ENCODE results near the gene TF.
"Not testable (repeated sequence)": the region's sequence is repeated elsewhere in the genome, so short reads cannot be mapped to it uniquely, and the experiment has no call there.

GRCh38 chr3:133732231-133732630 is 14.0 kb upstream of the TF start:
- TF ChIP-seq CTCF (IDR thresholded peaks at IDR 0.05; ENCODE audit: low read length); EZH2 (optimal IDR thresholded peaks at IDR 0.05; ENCODE audit: low read depth, low read length); EZH2phosphoT487 (IDR thresholded peaks at IDR 0.05; ENCODE audit: low read length): not testable (repeated sequence)
